MM.1S (cell line): ENCODE results near the gene CHAC2.

Experiments used
- DNase-seq: peaks from one replicate; pipeline ENCODE4 v3.0.0-alpha.2; 2015
- H2AFZ ChIP-seq: fragments of 300-600 bp; sonication (generic); 2 replicates; pipeline ENCODE4 v1.6.0; 2016; ENCODE audit warnings: antibody characterized with exemption, low read length
- H3F3A ChIP-seq: fragments of 300-600 bp; sonication (generic); 2 replicates; pipeline ENCODE4 v1.6.1; 2016; ENCODE audit warnings: mild to moderate bottlenecking, antibody characterized with exemption, low read length, moderate library complexity, mixed read lengths; ENCODE audit not compliant: insufficient read depth
- H3K27ac ChIP-seq: fragments of 300-600 bp; sonication (generic); 2 replicates; pipeline ENCODE4 v1.5.1; 2016; ENCODE audit warnings: mild to moderate bottlenecking, low read length
- H3K27me3 ChIP-seq: fragments of 300-600 bp; sonication (generic); replicated peaks from 2 replicates; pipeline ENCODE4 v1.6.0; 2016; ENCODE audit warnings: low read length; ENCODE audit not compliant: insufficient read depth
- H3K36me3 ChIP-seq: fragments of 300-600 bp; sonication (generic); replicated peaks from 2 replicates; pipeline ENCODE4 v1.6.1; 2016; ENCODE audit warnings: mild to moderate bottlenecking, low read length, mixed read lengths; ENCODE audit not compliant: insufficient read depth
- H3K4me1 ChIP-seq: fragments of 300-600 bp; sonication (generic); 2 replicates; pipeline ENCODE4 v1.6.1; 2016; ENCODE audit warnings: low read length, mixed read lengths
- H3K4me2 ChIP-seq: fragments of 300-600 bp; sonication (generic); 2 replicates; pipeline ENCODE4 v1.6.0; 2016; ENCODE audit warnings: low read depth, low read length
- H3K4me3 ChIP-seq: fragments of 300-600 bp; sonication (generic); 2 replicates; pipeline ENCODE4 v1.5.1; 2016; ENCODE audit warnings: low read length, mixed read lengths
- H3K79me2 ChIP-seq: fragments of 300-600 bp; sonication (generic); 2 replicates; pipeline ENCODE4 v1.6.1; 2016; ENCODE audit warnings: mixed run types, low read length, mixed read lengths
- H3K9ac ChIP-seq: fragments of 300-600 bp; sonication (generic); 2 replicates; pipeline ENCODE4 v1.6.1; 2016; ENCODE audit warnings: low read length, mixed read lengths
- H3K9me2 ChIP-seq: fragments of 300-600 bp; sonication (generic); replicated peaks from 2 replicates; pipeline ENCODE4 v1.6.1; 2016; ENCODE audit warnings: mild to moderate bottlenecking, low read length, mixed read lengths; ENCODE audit not compliant: insufficient read depth
- H3K9me3 ChIP-seq: fragments of 300-600 bp; sonication (generic); replicated peaks from 2 replicates; pipeline ENCODE4 v1.6.1; 2016; ENCODE audit warnings: mild to moderate bottlenecking, low read length, mixed read lengths; ENCODE audit not compliant: insufficient read depth
- H4K20me1 ChIP-seq: fragments of 300-600 bp; sonication (generic); 2 replicates; pipeline ENCODE4 v1.6.1; 2016; ENCODE audit warnings: mild to moderate bottlenecking, low read length, moderate library complexity, mixed read lengths; ENCODE audit not compliant: insufficient read depth
- EZH2 ChIP-seq: fragments of 300-600 bp; sonication (generic); optimal IDR thresholded peaks from 2 replicates; pipeline ENCODE3; 2017; ENCODE audit warnings: low read depth, mild to moderate bottlenecking, antibody characterized with exemption, low read length, mixed read lengths
- EZH2phosphoT487 ChIP-seq: fragments of 300-600 bp; sonication (generic); IDR thresholded peaks from 2 replicates; pipeline ENCODE4 v1.6.1; 2018; ENCODE audit warnings: antibody characterized with exemption, low read length
- TF ChIP-seq, protein P1 (sequence below): fragments of 300-600 bp; sonication (generic); IDR thresholded peaks from 2 replicates; pipeline ENCODE4 v1.5.1; 2016; ENCODE audit warnings: antibody characterized with exemption, low read length, mixed read lengths

The CHAC2 gene

DNA sequence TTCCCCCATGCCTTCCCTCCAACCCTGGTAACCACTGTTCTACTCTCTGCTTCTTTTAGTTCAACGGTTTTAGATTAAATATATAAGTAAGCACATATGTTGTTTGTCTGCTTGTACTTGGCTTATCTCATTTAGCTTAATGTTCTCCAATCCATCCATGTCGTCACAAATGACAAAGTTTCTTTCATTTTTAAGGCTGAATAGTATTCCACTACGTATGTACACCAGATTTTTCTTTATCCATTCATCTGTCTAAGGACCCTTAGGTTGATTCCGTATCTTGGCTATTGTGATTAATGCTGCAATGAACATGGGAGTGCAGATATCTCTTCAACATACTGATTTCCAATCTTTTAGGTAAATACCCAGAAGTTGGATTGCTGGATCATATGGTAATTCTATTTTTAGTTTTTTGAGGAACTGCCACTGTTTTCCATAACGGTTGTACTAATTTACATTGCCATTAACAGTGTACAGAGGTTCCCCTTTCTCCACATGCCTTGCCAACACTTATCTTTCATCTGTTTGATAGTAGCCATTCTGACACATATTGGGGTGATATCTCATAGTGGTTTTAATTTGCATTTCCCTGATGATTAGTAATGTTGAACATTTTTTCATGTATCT is 11.0 kb downstream of the CHAC2 start:
- H3K79me2 ChIP-seq, result peaks cover 95% of the 10 kb centered on the region
- H3K4me1 ChIP-seq, result no peaks in the 10 kb centered on the region; the same call in 1 of the 2 replicates
- H3K9me2 ChIP-seq, result no peaks in the 10 kb centered on the region
- H4K20me1 ChIP-seq, result no peaks in the 10 kb centered on the region
- H3K4me2 ChIP-seq, result no peak overlapping the region
- DNase-seq, result no peak
- H3K27me3 ChIP-seq, result no peaks in the 10 kb centered on the region
- TF ChIP-seq, protein P1, sequence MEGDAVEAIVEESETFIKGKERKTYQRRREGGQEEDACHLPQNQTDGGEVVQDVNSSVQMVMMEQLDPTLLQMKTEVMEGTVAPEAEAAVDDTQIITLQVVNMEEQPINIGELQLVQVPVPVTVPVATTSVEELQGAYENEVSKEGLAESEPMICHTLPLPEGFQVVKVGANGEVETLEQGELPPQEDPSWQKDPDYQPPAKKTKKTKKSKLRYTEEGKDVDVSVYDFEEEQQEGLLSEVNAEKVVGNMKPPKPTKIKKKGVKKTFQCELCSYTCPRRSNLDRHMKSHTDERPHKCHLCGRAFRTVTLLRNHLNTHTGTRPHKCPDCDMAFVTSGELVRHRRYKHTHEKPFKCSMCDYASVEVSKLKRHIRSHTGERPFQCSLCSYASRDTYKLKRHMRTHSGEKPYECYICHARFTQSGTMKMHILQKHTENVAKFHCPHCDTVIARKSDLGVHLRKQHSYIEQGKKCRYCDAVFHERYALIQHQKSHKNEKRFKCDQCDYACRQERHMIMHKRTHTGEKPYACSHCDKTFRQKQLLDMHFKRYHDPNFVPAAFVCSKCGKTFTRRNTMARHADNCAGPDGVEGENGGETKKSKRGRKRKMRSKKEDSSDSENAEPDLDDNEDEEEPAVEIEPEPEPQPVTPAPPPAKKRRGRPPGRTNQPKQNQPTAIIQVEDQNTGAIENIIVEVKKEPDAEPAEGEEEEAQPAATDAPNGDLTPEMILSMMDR, result no peak
- TF ChIP-seq EZH2 (no peak), EZH2phosphoT487 (no peak)
- no peak overlapping the region for H3K9ac ChIP-seq
- H3K4me3 ChIP-seq, result no peak overlapping the region
- H3K9me3 ChIP-seq, result no peaks in the 10 kb centered on the region
- 0 out of 2 replicates have a peak, but pooled peaks cover 2% of the 10 kb centered on the region for H3F3A ChIP-seq
- no peak overlapping the region for H2AFZ ChIP-seq
- H3K36me3 ChIP-seq, result no peaks in the 10 kb centered on the region; the same call in 1 of the 2 replicates
- no peak overlapping the region for H3K27ac ChIP-seq

DNA sequence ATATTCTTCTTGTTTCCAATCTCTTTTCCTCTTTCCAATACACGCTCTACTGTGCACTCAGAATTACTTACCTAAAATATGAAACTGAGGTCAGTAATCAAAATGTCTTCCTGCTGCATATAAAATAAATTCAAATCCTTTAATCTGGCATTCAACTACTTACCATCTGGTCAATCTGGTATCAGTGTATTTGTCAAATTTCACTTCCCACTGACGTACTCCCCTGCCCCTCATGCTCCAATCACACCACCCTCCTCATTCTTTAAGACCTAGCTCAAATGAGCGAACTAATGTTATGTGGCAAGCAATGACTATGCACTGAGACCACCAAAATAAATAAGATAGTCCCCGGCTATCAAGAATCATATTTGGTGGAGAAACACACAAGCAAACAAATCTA is 12.5 kb downstream of the CHAC2 start:
- no peak overlapping the region for H2AFZ ChIP-seq
- no peak overlapping the region for H3K4me3 ChIP-seq
- peaks cover 2% of the 10 kb centered on the region; the same call in 1 of the 2 replicates for H3K4me1 ChIP-seq
- no peaks in the 10 kb centered on the region for H3K27me3 ChIP-seq
- peaks cover 95% of the 10 kb centered on the region for H3K79me2 ChIP-seq
- H3K9ac ChIP-seq, result no peak overlapping the region
- H3K27ac ChIP-seq, result no peak overlapping the region
- no peak for TF ChIP-seq EZH2phosphoT487
- no peak for TF ChIP-seq EZH2
- TF ChIP-seq, protein P1, result no peak
- H3K9me3 ChIP-seq, result no peaks in the 10 kb centered on the region
- no peak overlapping the region for H3K4me2 ChIP-seq
- peaks cover 2% of the 10 kb centered on the region; the same call in 1 of the 2 replicates for H3F3A ChIP-seq
- H3K36me3 ChIP-seq, result no peaks in the 10 kb centered on the region; the same call in 1 of the 2 replicates
- no peaks in the 10 kb centered on the region for H3K9me2 ChIP-seq
- no peak for DNase-seq
- H4K20me1 ChIP-seq, result no peaks in the 10 kb centered on the region

- H2AFZ ChIP-seq, result no peak overlapping the region
- no peaks in the 10 kb centered on the region for H4K20me1 ChIP-seq
- H3F3A ChIP-seq, result peaks cover 7% of the 10 kb centered on the region
- peaks cover 6% of the 10 kb centered on the region; the same call in 1 of the 2 replicates for H3K4me1 ChIP-seq
- peaks cover 96% of the 10 kb centered on the region for H3K79me2 ChIP-seq
- H3K27me3 ChIP-seq, result no peaks in the 10 kb centered on the region
- no peak overlapping the region for H3K9ac ChIP-seq
- no peak overlapping the region for H3K27ac ChIP-seq
- TF ChIP-seq EZH2 (no peak), EZH2phosphoT487 (no peak)
- TF ChIP-seq, protein P1, result no peak
- no peak overlapping the region for H3K4me3 ChIP-seq
- H3K9me3 ChIP-seq, result no peaks in the 10 kb centered on the region
- H3K4me2 ChIP-seq, result no peak overlapping the region
- no peaks in the 10 kb centered on the region for H3K36me3 ChIP-seq
- no peak for DNase-seq
- no peaks in the 10 kb centered on the region for H3K9me2 ChIP-seq
Measured at GRCh38 chr2:53782676-53783075, 15.1 kb downstream of the CHAC2 start.
